ENCODE data around the gene HBEGF.

HBEGF gene

GRCh38 chr5:140301136-140301535, 45.3 kb downstream of the HBEGF start:
- DNase-seq: no peak

GRCh38 chr5:140299056-140299455, 47.3 kb downstream of the HBEGF start:
- no peak for DNase-seq

GRCh38 chr5:140298183-140298601, 48.2 kb downstream of the HBEGF start:
- DNase-seq: peak; percentile 96

GRCh38 chr5:140297283-140297682, 49.1 kb downstream of the HBEGF start:
- DNase-seq: no peak

GRCh38 chr5:140296289-140296688, 50.1 kb downstream of the HBEGF start:
- DNase-seq: no peak

GRCh38 chr5:140295414-140295813, 51.0 kb downstream of the HBEGF start:
- DNase-seq: peak; percentile 99

GRCh38 chr5:140294753-140295152, 51.6 kb downstream of the HBEGF start:
- no peak for DNase-seq

GRCh38 chr5:140293849-140294100, 52.6 kb downstream of the HBEGF start:
- DNase-seq: no peak

- peak; percentile 41 for DNase-seq
Measured at GRCh38 chr5:140293091-140293848, 53.1 kb downstream of the HBEGF start.

- peak; percentile 53 for DNase-seq
Measured at GRCh38 chr5:140292212-140293036, 54.0 kb downstream of the HBEGF start.

- DNase-seq: no peak
Measured at GRCh38 chr5:140287801-140288521, 58.4 kb downstream of the HBEGF start.

GRCh38 chr5:140286424-140286823, 60.0 kb downstream of the HBEGF start:
- no peak for DNase-seq

GRCh38 chr5:140284013-140284412, 62.4 kb downstream of the HBEGF start:
- DNase-seq: no peak

All from EL (cell line).